HG02610 (cell line): ENCODE measurements around the gene ZNF423.

Experiments
- ATAC-seq: cut with Tn5 transposase; IDR thresholded peaks from one replicate; pipeline ENCODE4 v1.9.1; 2021; ENCODE audit warnings: mild to moderate bottlenecking, moderate library complexity; ENCODE audit not compliant: unreplicated experiment

ZNF423 gene

GRCh38 chr16:49849754-49850108 is 6.2 kb downstream of the ZNF423 start:
- ATAC-seq = no peak

- ATAC-seq = no peak
These were observed 6.7 kb downstream of the ZNF423 start for GRCh38 chr16:49849037-49849753.

GRCh38 chr16:49848530-49848929 is 7.4 kb downstream of the ZNF423 start:
- no peak for ATAC-seq

GRCh38 chr16:49846800-49847199 is 9.1 kb downstream of the ZNF423 start:
- ATAC-seq = no peak

DNA sequence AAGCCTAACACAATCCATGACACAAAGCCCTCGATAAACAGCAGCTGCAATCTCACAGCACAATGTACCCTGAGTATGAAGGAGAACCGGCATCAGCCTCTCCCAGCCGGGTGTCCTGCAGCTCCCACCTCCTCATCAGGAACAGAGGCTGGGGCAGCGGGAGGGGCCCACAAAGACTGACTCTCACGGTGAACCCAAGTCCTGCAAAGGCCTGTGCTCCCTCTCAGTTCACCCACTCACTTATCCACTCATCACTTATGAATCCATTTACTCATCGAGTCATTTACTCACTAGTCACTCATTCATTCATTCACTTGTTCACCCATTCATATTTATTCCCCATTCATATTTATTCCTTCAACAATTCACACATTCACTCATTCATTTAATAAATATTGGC is 11.6 kb downstream of the ZNF423 start:
- ATAC-seq = no peak

DNA sequence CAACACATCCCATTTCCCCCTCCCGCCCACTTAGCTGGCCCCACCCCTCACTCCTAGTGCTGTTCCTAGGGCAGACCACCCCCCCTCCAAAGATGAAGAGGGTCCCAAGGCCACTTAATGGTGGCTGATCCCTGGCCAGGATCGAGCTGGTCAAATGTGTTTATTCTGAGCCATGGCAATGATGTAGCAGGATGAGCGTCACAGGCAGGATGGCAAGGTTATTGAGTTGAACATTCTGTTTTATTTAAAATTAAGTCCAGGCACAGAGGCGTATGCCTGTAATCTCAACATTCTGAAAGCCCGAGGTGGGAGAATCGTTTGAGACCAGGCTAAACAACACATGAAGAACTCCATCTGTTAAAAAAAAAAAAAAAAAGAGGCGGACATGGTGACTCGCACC is 12.2 kb downstream of the ZNF423 start:
- ATAC-seq = no peak

GRCh38 chr16:49842972-49843371 is 12.9 kb downstream of the ZNF423 start:
- ATAC-seq = no peak

DNA sequence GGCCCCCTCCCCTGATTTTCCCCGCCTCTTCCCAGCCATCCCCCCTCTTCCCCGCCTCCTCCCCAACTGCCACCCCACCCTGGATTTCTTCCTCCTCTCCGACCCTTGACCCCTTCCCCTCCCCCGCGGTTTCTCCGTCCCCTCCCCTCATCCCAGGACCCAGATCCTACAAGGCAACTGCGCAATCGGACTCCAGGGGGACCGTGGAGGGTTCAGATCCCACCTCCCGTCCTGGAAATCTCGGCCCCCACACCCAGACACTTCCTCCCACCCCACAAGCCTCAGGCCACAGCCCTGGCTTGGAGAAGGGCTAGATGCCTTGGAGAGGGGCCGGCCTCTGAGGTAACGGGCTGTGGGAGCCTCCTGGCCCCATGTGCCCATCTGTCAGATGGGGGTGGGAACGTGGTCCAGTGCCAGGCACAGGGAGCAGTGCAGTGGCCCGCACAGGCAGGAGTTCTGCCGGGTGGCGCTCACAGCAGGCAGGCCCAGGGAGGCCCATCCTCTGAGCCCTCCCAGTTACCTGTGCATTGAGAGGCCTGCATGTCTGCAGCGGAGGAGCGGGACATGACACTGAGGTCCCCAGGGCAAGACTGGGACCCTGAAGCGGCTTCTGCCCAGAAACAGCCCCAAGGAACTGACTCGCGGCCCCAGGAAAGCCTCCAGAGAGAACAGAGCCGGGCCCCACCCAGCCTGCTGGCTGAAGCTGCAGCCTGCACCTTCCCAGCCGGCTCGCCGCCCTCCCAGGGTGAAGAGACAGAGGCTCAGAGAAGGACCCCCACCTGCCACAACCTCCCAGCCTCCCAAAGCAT is 16.7 kb downstream of the ZNF423 start:
- ATAC-seq = no peak

DNA sequence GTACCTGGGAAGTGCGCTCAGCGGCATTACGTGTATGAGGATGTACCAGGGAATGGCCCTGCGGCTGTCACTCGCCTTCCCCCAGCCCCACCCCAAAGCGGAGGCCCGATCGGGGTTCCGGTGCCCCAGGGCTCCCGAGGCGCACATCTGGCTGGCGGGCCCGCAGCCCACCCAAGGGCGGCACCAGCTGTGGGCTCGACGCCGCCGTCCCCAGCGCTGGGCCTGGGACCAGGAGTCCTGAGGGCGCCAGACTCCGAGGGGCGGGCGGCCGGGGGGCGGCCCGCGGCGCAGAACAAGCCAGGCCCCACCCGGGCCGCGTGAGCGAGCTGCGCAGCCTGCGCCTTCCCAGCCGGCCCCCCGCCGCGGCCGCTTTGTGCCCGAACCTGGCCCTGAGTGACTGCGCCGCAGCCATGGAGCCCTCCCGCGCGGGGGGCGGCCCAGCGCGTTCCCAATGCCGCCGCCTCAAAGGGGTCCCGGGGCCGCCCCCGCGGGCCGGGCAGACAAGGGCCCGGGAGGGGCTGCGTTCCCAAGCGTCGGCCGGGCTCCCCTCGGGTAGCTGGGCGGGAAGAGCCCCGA is 17.4 kb downstream of the ZNF423 start:
- no peak for ATAC-seq

- ATAC-seq = no peak
These were observed 18.1 kb downstream of the ZNF423 start for GRCh38 chr16:49837688-49838410.

DNA sequence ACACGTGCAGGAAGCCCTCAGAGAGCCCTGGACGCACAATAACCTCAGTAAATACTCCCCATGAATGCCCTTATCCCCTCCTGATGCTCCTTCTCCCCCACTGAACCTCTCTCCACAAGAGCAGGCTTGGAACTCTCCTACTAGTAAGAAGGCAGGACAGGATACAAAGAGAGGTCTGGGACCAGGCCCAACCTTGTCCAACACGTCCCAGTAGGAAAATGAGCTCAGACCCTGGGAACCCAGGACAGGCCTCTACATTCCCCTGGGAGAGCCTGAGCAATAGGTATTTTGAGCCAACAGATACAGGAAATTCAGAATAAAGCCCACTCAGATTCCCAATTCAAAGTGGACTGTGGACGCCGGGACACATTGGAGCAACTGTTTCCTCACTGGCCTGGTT is 19.2 kb downstream of the ZNF423 start:
- no peak for ATAC-seq

- no peak for ATAC-seq
These were observed 19.7 kb downstream of the ZNF423 start for GRCh38 chr16:49836218-49836617.

DNA sequence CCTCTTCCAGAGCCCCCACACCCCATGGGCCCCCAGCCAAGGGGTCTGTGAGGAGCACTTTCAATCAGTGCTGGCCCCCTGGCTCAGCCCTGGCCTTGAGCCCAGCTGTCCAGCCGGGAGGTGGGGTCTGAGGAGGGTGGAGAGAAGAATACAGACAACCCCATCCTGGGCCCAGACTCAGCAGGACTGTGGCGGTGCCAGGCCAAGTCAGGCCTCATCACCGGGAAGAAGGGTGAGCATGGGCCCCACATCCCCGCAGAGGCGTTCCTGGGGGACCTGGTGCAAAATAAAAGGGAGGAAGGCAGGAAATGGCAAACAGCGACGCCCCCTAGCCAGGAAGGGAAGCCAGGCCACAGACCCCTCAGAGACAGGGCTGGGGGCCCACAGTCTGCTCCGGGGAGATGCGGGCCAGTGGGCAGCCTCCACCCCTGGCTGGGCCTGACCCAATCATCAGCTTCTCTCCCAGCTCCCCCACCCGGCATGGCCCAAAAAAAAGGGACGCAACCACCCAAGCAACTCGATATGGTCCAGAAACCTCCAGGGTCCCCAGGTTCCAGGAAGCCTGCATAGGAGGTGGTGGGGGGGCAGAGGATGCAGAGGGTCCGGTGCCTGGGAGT is 20.6 kb downstream of the ZNF423 start:
- no peak for ATAC-seq

DNA sequence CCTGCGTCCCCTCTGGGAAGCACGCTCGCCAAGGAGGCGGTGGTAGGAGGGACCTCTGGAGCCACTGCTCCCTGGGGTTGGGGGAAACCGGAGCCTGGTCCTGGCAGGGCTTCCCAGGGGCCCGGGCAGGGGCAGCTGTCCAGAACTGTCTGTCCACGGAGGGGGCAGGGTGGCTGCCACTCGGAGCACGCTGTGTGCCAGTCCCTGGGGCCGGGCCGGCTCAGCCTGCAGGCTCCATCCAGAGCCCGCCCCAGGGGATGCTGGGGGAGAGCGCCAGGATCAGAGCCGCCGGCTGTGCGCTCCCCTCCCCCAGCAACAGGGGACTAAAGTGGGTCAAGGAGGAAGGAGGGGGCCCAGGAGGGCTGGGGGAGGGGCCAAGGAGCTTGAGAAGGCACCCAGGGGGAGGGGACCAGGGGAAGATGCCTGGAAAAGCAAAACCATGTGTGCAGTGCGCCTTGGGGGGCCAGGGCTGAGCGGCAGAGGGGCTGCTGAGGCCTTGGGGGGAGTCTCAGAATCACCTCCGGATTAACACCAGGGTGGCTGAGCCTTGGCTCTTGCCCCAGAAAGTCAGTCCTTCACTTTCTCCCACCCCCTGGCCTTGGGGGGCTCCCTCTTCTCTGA is 21.3 kb downstream of the ZNF423 start:
- ATAC-seq = no peak

DNA sequence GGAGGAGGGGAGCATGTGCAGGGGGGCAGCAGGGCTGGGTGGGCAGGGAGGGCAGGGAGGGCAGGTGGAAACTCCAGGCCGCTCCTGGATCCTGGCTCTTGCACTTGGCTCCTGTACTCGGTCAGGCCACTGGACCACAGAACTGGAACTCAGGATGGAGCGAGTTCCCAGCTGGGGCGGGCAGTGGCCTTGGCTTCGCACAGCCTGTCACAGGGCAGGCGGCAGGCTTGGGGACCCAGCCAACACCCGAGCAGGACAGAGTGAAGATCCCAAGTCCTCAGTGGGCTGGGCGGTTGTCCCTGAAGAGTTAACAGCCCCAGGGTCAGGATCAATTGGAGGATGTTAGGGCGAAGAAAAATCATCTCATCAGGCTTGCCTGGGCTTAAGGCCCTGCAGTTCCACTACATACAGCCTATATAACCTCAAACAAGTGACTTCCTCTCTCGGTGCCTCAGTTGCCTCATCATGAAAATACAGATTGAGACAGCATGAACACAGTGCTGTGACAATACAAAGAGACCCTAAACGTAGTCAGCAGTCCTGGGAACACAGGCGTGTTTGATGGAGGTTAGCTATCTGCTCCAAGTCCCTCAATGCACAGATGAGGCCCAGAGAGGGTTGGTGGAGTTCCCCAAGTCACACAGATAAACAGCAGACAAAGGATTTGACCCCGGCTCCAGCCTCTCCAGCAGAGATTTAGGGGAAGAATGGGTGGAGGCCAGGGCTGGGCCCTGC is 21.9 kb downstream of the ZNF423 start:
- ATAC-seq = no peak

GRCh38 chr16:49833085-49833484 is 22.8 kb downstream of the ZNF423 start:
- ATAC-seq = no peak

- no peak for ATAC-seq
These were observed 23.7 kb downstream of the ZNF423 start for GRCh38 chr16:49832177-49832576.

GRCh38 chr16:49830873-49831272 is 25.0 kb downstream of the ZNF423 start:
- no peak for ATAC-seq

DNA sequence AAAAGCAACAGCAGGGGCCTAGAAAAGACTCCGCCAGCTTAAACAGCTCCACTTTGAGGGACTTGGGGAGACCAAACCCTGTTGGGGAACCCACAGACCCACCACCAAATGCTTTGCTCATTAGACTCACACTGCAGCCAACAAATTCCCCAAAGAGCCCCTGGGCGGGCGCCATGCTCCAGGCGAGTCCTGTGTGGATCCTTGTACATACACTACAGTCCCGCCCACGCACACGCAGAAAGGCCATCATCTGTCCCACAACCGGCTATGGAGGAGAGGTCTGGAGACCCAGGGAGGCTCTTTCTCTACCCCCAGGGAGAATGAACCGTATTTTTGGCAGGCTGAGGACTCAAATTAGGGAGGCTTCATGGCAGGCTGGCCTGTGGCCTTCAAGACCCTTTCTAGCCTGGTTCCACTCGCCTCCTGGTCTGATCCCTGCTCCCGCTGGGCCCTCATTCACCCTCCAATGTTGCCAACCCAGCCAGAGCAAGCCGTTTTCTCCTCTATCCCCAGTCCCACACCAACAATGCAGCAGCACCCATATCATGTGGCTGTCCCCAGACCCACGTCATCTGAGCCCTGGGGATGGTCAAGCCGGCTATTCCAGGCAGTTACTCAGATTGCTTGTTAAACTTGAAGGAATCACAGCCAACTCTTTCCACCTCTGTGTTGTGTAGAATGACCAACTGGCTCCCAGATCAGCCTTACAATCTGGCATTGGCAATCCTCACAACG is 27.2 kb downstream of the ZNF423 start:
- ATAC-seq = no peak
